Erythroblast (primary cell): ENCODE results near the gene SAMD10.

ENCODE experiments used
- DNase-seq, 2 experiments: peaks; one replicate each; lab custom pipeline; 2025; lab: John Stamatoyannopoulos, UW
- GATA1 ChIP-seq: IDR thresholded peaks from 2 replicates; pipeline ENCODE4 v1.6.1; 2011; ENCODE audit warnings: low read depth, mild to moderate bottlenecking, control low read depth, low read length, moderate library complexity
- POLR2A ChIP-seq: IDR thresholded peaks from 2 replicates; pipeline ENCODE4 v1.6.1; 2011; ENCODE audit warnings: mild to moderate bottlenecking, low read length

The SAMD10 gene

GRCh38 chr20:63958964-63959698 lies 20.3 kb downstream of the SAMD10 start:
- no peak for DNase-seq
- no peak for TF ChIP-seq POLR2A
- no peak for TF ChIP-seq GATA1

GRCh38 chr20:63958471-63958870 lies 21.0 kb downstream of the SAMD10 start:
- no peak for DNase-seq
- TF ChIP-seq GATA1 (no peak), POLR2A (no peak)

- no peak for DNase-seq
- TF ChIP-seq GATA1, result no peak
Measured at GRCh38 chr20:63957690-63958441, 21.6 kb downstream of the SAMD10 start.

GRCh38 chr20:63957004-63957689 lies 22.3 kb downstream of the SAMD10 start:
- TF ChIP-seq POLR2A (peak; percentile 34), GATA1 (no peak)
- DNase-seq, result peak; percentile 68 to 73

- TF ChIP-seq GATA1 (no peak), POLR2A (no peak)
- DNase-seq, result no peak
Measured at GRCh38 chr20:63956664-63957003, 22.8 kb downstream of the SAMD10 start.

GRCh38 chr20:63955827-63956663 lies 23.4 kb downstream of the SAMD10 start, which contains the start of gene UCKL1:
TSS of gene UCKL1 (minus strand) at chr20:63956416. CDS start at chr20:63956372, 44 bp downstream.
- TF ChIP-seq GATA1, result no peak
- TF ChIP-seq POLR2A, result peak; percentile 59
- DNase-seq, result peak; percentile 92 to 94

GRCh38 chr20:63955281-63955826 lies 24.1 kb downstream of the SAMD10 start:
- TF ChIP-seq POLR2A (no peak), GATA1 (no peak)
- peak; percentile 73 to 75 for DNase-seq

GRCh38 chr20:63953764-63954429 lies 25.5 kb downstream of the SAMD10 start:
- TF ChIP-seq GATA1, result no peak
- TF ChIP-seq POLR2A, result no peak
- DNase-seq, result no peak

- no peak for DNase-seq
- no peak for TF ChIP-seq POLR2A
- no peak for TF ChIP-seq GATA1
Measured at GRCh38 chr20:63952769-63953168, 26.7 kb downstream of the SAMD10 start.

- no peak for TF ChIP-seq POLR2A
- no peak for TF ChIP-seq GATA1
- DNase-seq, result no peak
Measured at GRCh38 chr20:63952210-63952535, 27.3 kb downstream of the SAMD10 start.

- DNase-seq, result no peak
- no peak for TF ChIP-seq POLR2A
Measured at GRCh38 chr20:63951398-63952209, 27.8 kb downstream of the SAMD10 start.

- DNase-seq, result no peak
- TF ChIP-seq GATA1 (no peak), POLR2A (no peak)
Measured at GRCh38 chr20:63950701-63951397, 28.6 kb downstream of the SAMD10 start.
